Vagina (tissue), 2 donors: Measurements from ENCODE around the gene RHCE.
"Not testable (repeated sequence)": the region's sequence is repeated elsewhere in the genome, so short reads cannot be mapped to it uniquely, and the experiment has no call there.

Experiments used
- CTCF ChIP-seq, 3 experiments: fragments of 450-650 bp in 2 of 3; fragments of 200-600 bp in 1 of 3; sonication (generic) in 1 of 3; IDR thresholded peaks; one replicate each; pipeline ENCODE4 v1.5.1; 2017 to 2019; ENCODE audit warnings: antibody characterized with exemption in 3 of 3, mild to moderate bottlenecking in 2 of 3, moderate library complexity in 2 of 3
- POLR2A ChIP-seq, 2 donors: fragments of 450-650 bp; IDR thresholded peaks; one replicate each; pipeline ENCODE4 v1.6.1; 2017; ENCODE audit warnings: antibody characterized with exemption in 2 of 2, mild to moderate bottlenecking in 2 of 2, moderate library complexity in 2 of 2
- POLR2AphosphoS5 ChIP-seq, 2 donors: sonication (generic); formaldehyde crosslinking; IDR thresholded peaks; one replicate each; pipeline ENCODE4 v1.9.0; 2017; ENCODE audit warnings: antibody characterized with exemption in 2 of 2, mild to moderate bottlenecking in 2 of 2, low read depth in 1 of 2; ENCODE audit not compliant: insufficient read depth in 1 of 2

GRCh38 chr1:25329336-25329735, 91.3 kb downstream of the RHCE start:
- TF ChIP-seq CTCF (IDR thresholded peaks at IDR 0.05); POLR2A (IDR thresholded peaks at IDR 0.05); POLR2AphosphoS5 (IDR thresholded peaks at IDR 0.05; ENCODE audit: insufficient read depth in 1 of 2, low read depth in 1 of 2): not testable (repeated sequence)
